Endothelial cell of umbilical vein (primary cell): ENCODE results near the gene HSPA9. TPM values are rescaled to one million over a fixed set of nuclear protein-coding genes. Genes with fewer than 3 reads are reported as not detected.

Experiments used
- BruUV-seq: library from RNA; stranded (reverse); fragments of 400-500 nt; replicated peaks from 2 replicates; lab custom pipeline; 2021; lab: Mats Ljungman, UMichigan
- CTCF ChIA-PET: fragments of 300-600, 350-600 bp; sonication (Branson Sonifier 250); formaldehyde crosslinking; loops from one replicate; lab custom pipeline; 2021; ENCODE audit warnings: antibody characterized with exemption, inconsistent platforms; lab: Charles Lee
- POLR2A ChIA-PET: fragments of 300-600, 350-600 bp; sonication (Branson Sonifier 250); formaldehyde crosslinking; loops from one replicate; lab custom pipeline; 2021; ENCODE audit warnings: antibody characterized with exemption, inconsistent platforms; lab: Charles Lee
- DNase-seq: peaks from one replicate; pipeline ENCODE4 v3.0.0-alpha.2; 2011; ENCODE audit warnings: low read depth, low spot score
- FAIRE-seq: peaks from 2 replicates; lab custom pipeline; 2011; peaks lifted over from hg19 to GRCh38; lab: Jason Lieb, UNC
- H2AFZ ChIP-seq: 2 replicates; pipeline ENCODE4 v1.6.0; 2012; ENCODE audit warnings: low read depth, low read length, control low read depth, inconsistent platforms
- H3K27ac ChIP-seq: 2 replicates; pipeline ENCODE4 v1.5.1; 2011; ENCODE audit warnings: low read depth, mild to moderate bottlenecking, control low read depth, low read length, moderate library complexity; ENCODE audit not compliant: insufficient read depth
- H3K27me3 ChIP-seq, 2 experiments: 2 replicates each; pipeline versions ENCODE4 v1.6.0 to v1.6.1; 2011; ENCODE audit warnings: low read length in 2 of 2, mixed read lengths in 1 of 2; ENCODE audit not compliant: control insufficient read depth in 2 of 2, insufficient read depth in 2 of 2
- H3K36me3 ChIP-seq, 2 experiments: 2 replicates in 1 of 2; 3 replicates in 1 of 2; pipeline ENCODE4 v1.5.1; 2011; ENCODE audit warnings: low read length in 2 of 2, mild to moderate bottlenecking in 1 of 2, moderate library complexity in 1 of 2; ENCODE audit not compliant: control insufficient read depth in 2 of 2, insufficient read depth in 2 of 2; ENCODE audit errors: extremely low read depth in 1 of 2
- H3K4me1 ChIP-seq: 3 replicates; pipeline ENCODE4 v1.5.1; 2011; ENCODE audit warnings: mild to moderate bottlenecking, low read length; ENCODE audit not compliant: control insufficient read depth, insufficient read depth; ENCODE audit errors: extremely low read depth
- H3K4me2 ChIP-seq: 2 replicates; pipeline ENCODE4 v1.6.1; 2011; ENCODE audit warnings: low read length, control low read depth, mixed read lengths; ENCODE audit not compliant: insufficient read depth
- H3K4me3 ChIP-seq, 3 experiments: fragments of 200-600 bp in 1 of 3; sonication (generic), shearing (Covaris generic) in 1 of 3; replicated peaks in 1 of 3; 2 replicates each; pipeline ENCODE4 v1.5.1; 2011 to 2016; ENCODE audit warnings: control low read depth in 3 of 3, low read length in 3 of 3, mild to moderate bottlenecking in 2 of 3, inconsistent platforms in 1 of 3, low read depth in 1 of 3, moderate library complexity in 1 of 3; ENCODE audit not compliant: insufficient read depth in 1 of 3
- H3K79me2 ChIP-seq: 2 replicates; pipeline ENCODE4 v1.6.0; 2012; ENCODE audit warnings: low read length, inconsistent platforms; ENCODE audit not compliant: control insufficient read depth, insufficient read depth
- H3K9ac ChIP-seq: replicated peaks from 2 replicates; pipeline ENCODE3; 2011; ENCODE audit warnings: low read length, control low read depth; ENCODE audit not compliant: insufficient read depth; ENCODE audit errors: extremely low read depth
- H3K9me1 ChIP-seq: replicated peaks from 3 replicates; pipeline ENCODE4 v1.6.0; 2011; ENCODE audit warnings: mild to moderate bottlenecking, low read length; ENCODE audit not compliant: control insufficient read depth, insufficient read depth; ENCODE audit errors: extremely low read depth
- H3K9me3 ChIP-seq: replicated peaks from 2 replicates; pipeline ENCODE4 v1.5.1; 2012; ENCODE audit warnings: low read length, inconsistent platforms; ENCODE audit not compliant: control insufficient read depth, insufficient read depth
- H4K20me1 ChIP-seq: replicated peaks from 2 replicates; pipeline ENCODE3; 2011; ENCODE audit warnings: mild to moderate bottlenecking, low read length; ENCODE audit not compliant: control insufficient read depth, insufficient read depth; ENCODE audit errors: extremely low read depth
- CTCF ChIP-seq, 2 donors: IDR thresholded peaks; 1 replicate in 1 of 2; 2 replicates in 1 of 2; pipeline ENCODE4 v1.5.1; 2011; ENCODE audit warnings: low read length in 2 of 2, mild to moderate bottlenecking in 2 of 2, moderate library complexity in 2 of 2, control low read depth in 1 of 2, inconsistent platforms in 1 of 2, low read depth in 1 of 2; ENCODE audit not compliant: insufficient read depth in 1 of 2; ENCODE audit errors: extremely low read depth in 1 of 2
- EZH2 ChIP-seq: IDR thresholded peaks from 2 replicates; pipeline ENCODE4 v1.6.1; 2012; ENCODE audit warnings: borderline replicate concordance, low read depth, mild to moderate bottlenecking, moderate library complexity, low read length, inconsistent platforms; ENCODE audit not compliant: severe bottlenecking
- FOS ChIP-seq: IDR thresholded peaks from 2 replicates; pipeline ENCODE4 v1.6.1; 2011; ENCODE audit warnings: mild to moderate bottlenecking, low read length, moderate library complexity, borderline replicate concordance; ENCODE audit not compliant: insufficient read depth
- GATA2 ChIP-seq: IDR thresholded peaks from 2 replicates; pipeline ENCODE4 v1.7.0; 2011; ENCODE audit warnings: low read depth, mild to moderate bottlenecking, moderate library complexity, mixed read lengths, low read length; ENCODE audit not compliant: insufficient read length, insufficient read depth
- JUN ChIP-seq: IDR thresholded peaks from 2 replicates; pipeline ENCODE4 v1.6.1; 2011; ENCODE audit warnings: borderline replicate concordance, low read depth; ENCODE audit not compliant: insufficient read length, insufficient read depth
- MYC ChIP-seq: IDR thresholded peaks from one replicate; pipeline ENCODE4 v1.6.1; 2011; ENCODE audit warnings: mild to moderate bottlenecking, low read depth, low read length
- POLR2A ChIP-seq: IDR thresholded peaks from 2 replicates; pipeline ENCODE4 v1.6.1; 2012; ENCODE audit warnings: low read depth, mild to moderate bottlenecking, control low read depth, low read length
- POLR2AphosphoS5 ChIP-seq: IDR thresholded peaks from 2 replicates; pipeline ENCODE4 v1.6.1; 2012; ENCODE audit warnings: low read depth, mild to moderate bottlenecking, control low read depth, low read length, moderate library complexity; ENCODE audit not compliant: insufficient read depth
- dilution Hi-C: fragments of 300-500 bp; cut with MboI; formaldehyde crosslinking; loops from one replicate; pipeline ENCODE4 v1.15.0; 2019; ENCODE audit warnings: low sequenced_read_pairs; ENCODE audit not compliant: extremely low pct_ligation_motif_present
- intact Hi-C: fragments of 100-400 bp; cut with micrococcal nuclease; formaldehyde crosslinking; loops from one replicate; pipeline ENCODE4 v1.10.0; 2022
- polyA plus RNA-seq, 4 experiments: library from polyadenylated mRNA; depleted of rRNA in 3 of 4; stranded (reverse) in 3 of 4; unstranded in 1 of 4; fragments of >200 nt; gene quantifications; 2 replicates each; pipeline versions ENCODE4 v1.2.1 to v1.2.3, GENCODE V29; 2011 to 2012; ENCODE audit warnings: missing spikeins in 1 of 4
- total RNA-seq: library from RNA; stranded (reverse); gene quantifications from 2 replicates; pipeline ENCODE4 v1.2.3, GENCODE V29; 2021
- TF ChIP-seq, protein P1 (sequence below): IDR thresholded peaks from 2 replicates; pipeline ENCODE4 v1.6.1; 2011; ENCODE audit not compliant: insufficient read depth, insufficient read length

HSPA9 gene
- total and polyA plus RNA-seq, 2 donors (not counting 3 experiments of a cell fraction or from before 2014, with no cell fraction given) = 99.6 to 192 TPM

GRCh38 chr5:138602371-138603000, 27.3 kb upstream of the HSPA9 start:
- no peak overlapping the region for H3K27ac ChIP-seq
- no peak overlapping the region for H2AFZ ChIP-seq
- no peak overlapping the region for H3K4me2 ChIP-seq
- H3K79me2 ChIP-seq = no peaks in the 10 kb centered on the region
- peaks cover 11 to 24% of the 10 kb centered on the region in 2 experiments for H3K27me3 ChIP-seq
- H3K4me3 ChIP-seq = no peak overlapping the region
- intact Hi-C loops = no loop called here
- DNase-seq = no peak
- no peaks in the 10 kb centered on the region for H4K20me1 ChIP-seq
- H3K9me1 ChIP-seq = no peaks in the 10 kb centered on the region
- H3K4me1 ChIP-seq = peaks cover 7% of the 10 kb centered on the region
- H3K9ac ChIP-seq = no peak overlapping the region
- no peaks in the 10 kb centered on the region for H3K9me3 ChIP-seq
- ChIA-PET POLR2A (no interaction called here), CTCF (interaction anchor here (1.1 to 1.2 kb wide), 2 partner anchors 13 to 23 kb away, joined by 3 to 4 read pairs; no protein-coding TSS in a partner anchor)
- dilution Hi-C loops = no loop called here
- no peaks in the 10 kb centered on the region for H3K36me3 ChIP-seq
- TF ChIP-seq JUN (no peak), CTCF (IDR thresholded peaks at IDR 0.05; ENCODE audit: extremely low read depth in 1 of 2, insufficient read depth in 1 of 2, low read depth in 1 of 2, low read length in 2 of 2) (no peak), EZH2 (no peak), POLR2AphosphoS5 (no peak), FOS (no peak), POLR2A (no peak), GATA2 (no peak), MYC (no peak)
- TF ChIP-seq, protein P1, sequence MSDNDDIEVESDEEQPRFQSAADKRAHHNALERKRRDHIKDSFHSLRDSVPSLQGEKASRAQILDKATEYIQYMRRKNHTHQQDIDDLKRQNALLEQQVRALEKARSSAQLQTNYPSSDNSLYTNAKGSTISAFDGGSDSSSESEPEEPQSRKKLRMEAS = no peak
- FAIRE-seq = no peak
- BruUV-seq = no TSS peak
